GM19397 (cell line): ENCODE data around the gene MGAM2.
"Not testable (repeated sequence)": the region's sequence is repeated elsewhere in the genome, so short reads cannot be mapped to it uniquely, and the experiment has no call there.

ENCODE experiments used
- ATAC-seq: cut with Tn5 transposase; IDR thresholded peaks from one replicate; pipeline ENCODE4 v1.9.1; 2021; ENCODE audit warnings: mild to moderate bottlenecking, moderate library complexity; ENCODE audit not compliant: unreplicated experiment

The MGAM2 gene

GRCh38 chr7:142111499-142111898 is at the start of gene MGAM2:
MGAM2 (plus strand) TSS chr7:142111718; CDS start chr7:142116874, 5,156 bp downstream.
- no peak for ATAC-seq

- ATAC-seq, result no peak
Observed at GRCh38 chr7:142063551-142064442, 47.7 kb upstream of the MGAM2 start.

GRCh38 chr7:142066536-142066935 is 45.0 kb upstream of the MGAM2 start:
- ATAC-seq, result no peak

- ATAC-seq, result no peak
Observed at GRCh38 chr7:142077762-142078161, 33.8 kb upstream of the MGAM2 start.

GRCh38 chr7:142083605-142084004 is 27.9 kb upstream of the MGAM2 start:
- no peak for ATAC-seq

- ATAC-seq, result no peak
Observed at GRCh38 chr7:142085428-142085827, 26.1 kb upstream of the MGAM2 start.

- ATAC-seq, result no peak
Observed at GRCh38 chr7:142088022-142088714, 23.4 kb upstream of the MGAM2 start.

- no peak for ATAC-seq
Observed at GRCh38 chr7:142089035-142089434, 22.5 kb upstream of the MGAM2 start.

- no peak for ATAC-seq
Observed at GRCh38 chr7:142091961-142092360, 19.6 kb upstream of the MGAM2 start.

GRCh38 chr7:142094861-142095260 is 16.7 kb upstream of the MGAM2 start:
- no peak for ATAC-seq

- no peak for ATAC-seq
Observed at GRCh38 chr7:142097571-142097970, 13.9 kb upstream of the MGAM2 start.

- no peak for ATAC-seq
Observed at GRCh38 chr7:142098004-142098403, 13.5 kb upstream of the MGAM2 start.

GRCh38 chr7:142099347-142099746 is 12.2 kb upstream of the MGAM2 start:
- not testable (repeated sequence) for ATAC-seq

- ATAC-seq, result no peak
Observed at GRCh38 chr7:142100634-142101033, 10.9 kb upstream of the MGAM2 start.

- ATAC-seq, result not testable (repeated sequence)
Observed at GRCh38 chr7:142101794-142102193, 9.7 kb upstream of the MGAM2 start.

GRCh38 chr7:142104550-142105527 is 6.7 kb upstream of the MGAM2 start:
- no peak for ATAC-seq

GRCh38 chr7:142108728-142109505 is 2.6 kb upstream of the MGAM2 start:
- ATAC-seq, result no peak

- ATAC-seq, result no peak
Observed at GRCh38 chr7:142110098-142110497, 1.4 kb upstream of the MGAM2 start.

GRCh38 chr7:142110638-142111037 is 880 bp upstream of the MGAM2 start:
- ATAC-seq, result no peak

GRCh38 chr7:142112086-142112485 is 568 bp downstream of the MGAM2 start:
- no peak for ATAC-seq
